Muscle of leg (tissue), 11 donors: ENCODE results near the gene NOL12. TPM values are rescaled to one million over a fixed set of nuclear protein-coding genes. Genes with fewer than 3 reads are reported as not detected.
"Not testable (repeated sequence)": the region's sequence is repeated elsewhere in the genome, so short reads cannot be mapped to it uniquely, and the experiment has no call there.

ENCODE experiments used
- DNase-seq: peaks from one replicate; pipeline ENCODE4 v3.0.0; 2013
- H3K27ac ChIP-seq: one replicate; pipeline ENCODE4 v1.5.1; 2013; ENCODE audit warnings: mild to moderate bottlenecking, low read length, control low read depth
- H3K27me3 ChIP-seq: one replicate; pipeline ENCODE4 v1.6.1; 2013; ENCODE audit warnings: low read length; ENCODE audit not compliant: control insufficient read depth, insufficient read depth
- H3K36me3 ChIP-seq: one replicate; pipeline ENCODE4 v1.6.1; 2013; ENCODE audit warnings: low read length; ENCODE audit not compliant: control insufficient read depth, insufficient read depth
- H3K4me1 ChIP-seq: one replicate; pipeline ENCODE4 v1.6.1; 2013; ENCODE audit warnings: low read length; ENCODE audit not compliant: control insufficient read depth, insufficient read depth
- H3K4me3 ChIP-seq: one replicate; pipeline ENCODE4 v1.5.1; 2013; ENCODE audit warnings: low read length, control low read depth
- H3K9me3 ChIP-seq: replicated peaks from 2 replicates; pipeline ENCODE4 v1.6.1; 2013; ENCODE audit warnings: low read depth, low read length; ENCODE audit not compliant: control insufficient read depth
- WGBS: methylation state at CpG from one replicate; pipeline ENCODE4 v1.1.5; 2013; ENCODE audit warnings: missing lambda C conversion rate; ENCODE audit not compliant: insufficient coverage; 5-methylcytosine and 5-hydroxymethylcytosine counted together
- polyA plus RNA-seq, 8 donors: library from polyadenylated mRNA; unstranded; fragments of 120-200 nt; gene quantifications; one replicate each; pipeline versions ENCODE4 v1.2.1 to v1.2.3, GENCODE V29; 2013; ENCODE audit warnings: inconsistent platforms in 1 of 8, low replicate concordance in 1 of 8; ENCODE audit not compliant: insufficient read length in 8 of 8, insufficient read depth in 1 of 8
- total RNA-seq: library from RNA; stranded (reverse); fragments of 120-200 nt; gene quantifications from one replicate; pipeline ENCODE4 v1.2.4, GENCODE V29; 2013

NOL12 gene
- total and polyA plus RNA-seq, 9 donors: 15.8 to 18.5 (median 17.5) TPM

DNA sequence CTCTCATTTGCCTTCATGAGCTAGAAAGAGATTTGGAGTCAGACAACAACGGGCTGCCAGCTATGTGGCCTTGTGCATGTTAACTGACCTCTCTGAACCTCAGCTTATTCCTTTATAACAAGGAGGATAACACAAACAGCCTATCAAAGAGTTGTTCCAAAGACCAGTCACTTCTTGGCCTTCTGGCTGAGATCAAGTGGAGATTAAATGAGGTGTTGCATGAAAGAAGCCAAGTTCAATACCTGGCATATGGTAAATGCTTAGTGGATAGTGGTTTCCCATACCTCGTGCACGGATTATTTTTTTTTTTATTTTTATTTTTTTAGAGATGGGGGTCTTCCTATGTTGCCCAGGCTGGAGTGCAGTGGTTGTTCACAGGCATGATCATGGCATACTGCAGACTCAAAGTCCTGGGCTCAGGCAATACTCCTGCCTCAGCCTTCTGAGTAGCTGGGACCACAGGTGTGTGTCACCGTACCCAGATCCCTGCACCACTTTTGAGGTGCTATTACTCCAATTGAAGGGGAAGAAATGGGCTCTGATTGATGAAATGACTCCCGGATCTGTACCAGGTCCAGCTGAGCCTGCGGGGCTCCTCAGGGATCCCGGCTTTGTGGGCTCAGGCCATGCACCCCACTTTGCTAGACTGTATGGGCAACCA lies 5.8 kb upstream of the NOL12 start:
- Histone ChIP-seq H3K9me3 (no peaks in the 10 kb centered on the region), H3K4me3 (no peak overlapping the region), H3K27ac (no peak overlapping the region), H3K36me3 (peaks cover 30% of the 10 kb centered on the region), H3K4me1 (peaks cover 41% of the 10 kb centered on the region), H3K27me3 (no peaks in the 10 kb centered on the region)
- WGBS: 75% methylated on average over 1 of the region's 7 CpGs
- DNase-seq: no peak

DNA sequence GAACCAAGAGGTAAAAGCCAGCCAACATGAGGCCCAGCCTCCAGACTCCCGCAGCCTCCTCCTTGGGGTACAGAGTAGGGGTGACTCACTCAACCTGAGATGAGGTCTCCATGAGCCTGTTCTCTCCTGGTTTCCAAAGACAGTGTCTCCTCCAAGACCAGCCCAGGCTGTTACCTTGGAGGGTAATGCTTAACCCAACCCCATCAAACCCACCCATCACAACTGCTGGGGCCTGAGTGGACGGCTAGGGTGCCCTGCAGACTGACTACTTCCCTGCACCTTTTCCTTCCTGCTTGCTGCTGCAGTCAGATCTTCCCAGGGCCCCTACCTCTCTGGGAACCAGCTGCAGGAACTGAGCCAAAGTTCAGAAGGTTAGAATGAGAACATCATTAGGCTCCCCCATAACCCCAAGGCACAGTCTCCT lies 5.1 kb upstream of the NOL12 start:
- DNase-seq: no peak
- Histone ChIP-seq H3K36me3 (peaks cover 30% of the 10 kb centered on the region), H3K4me1 (peaks cover 39% of the 10 kb centered on the region), H3K27ac (peak overlapping the region; percentile 15), H3K27me3 (no peaks in the 10 kb centered on the region), H3K9me3 (no peaks in the 10 kb centered on the region), H3K4me3 (no peak overlapping the region)
- WGBS: 11% methylated on average over 1 of the region's 2 CpGs

DNA sequence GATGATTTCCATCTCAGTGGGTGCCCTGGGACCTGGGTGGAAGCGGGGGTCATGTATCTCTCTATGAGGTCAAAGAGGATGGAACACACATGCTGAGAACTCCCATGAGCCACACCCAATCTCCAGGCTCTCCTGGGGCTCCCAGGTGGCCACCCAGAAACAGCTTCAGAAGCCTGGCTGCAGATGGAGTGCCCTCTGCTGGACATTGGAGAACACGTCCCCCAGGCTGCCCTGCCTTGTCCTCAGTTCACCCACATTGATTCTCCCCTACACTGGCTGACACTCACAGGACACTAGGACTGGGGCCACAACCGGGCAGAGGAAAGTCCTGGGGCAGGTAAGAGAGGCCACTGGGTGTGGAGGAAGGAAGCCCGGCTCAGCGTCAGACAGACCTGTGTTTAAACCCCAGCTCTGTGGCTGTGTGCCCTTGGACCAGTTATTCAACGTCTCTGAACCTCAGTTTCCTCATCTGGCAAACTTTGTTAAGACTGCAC lies 4.5 kb upstream of the NOL12 start:
- H3K4me1 ChIP-seq: peaks cover 33% of the 10 kb centered on the region
- no peak overlapping the region for H3K27ac ChIP-seq
- no peak overlapping the region for H3K4me3 ChIP-seq
- H3K9me3 ChIP-seq: no peaks in the 10 kb centered on the region
- H3K36me3 ChIP-seq: peaks cover 30% of the 10 kb centered on the region
- no peaks in the 10 kb centered on the region for H3K27me3 ChIP-seq
- 36% methylated on average over 3 of the region's 6 CpGs for WGBS
- DNase-seq: peak; percentile 79

DNA sequence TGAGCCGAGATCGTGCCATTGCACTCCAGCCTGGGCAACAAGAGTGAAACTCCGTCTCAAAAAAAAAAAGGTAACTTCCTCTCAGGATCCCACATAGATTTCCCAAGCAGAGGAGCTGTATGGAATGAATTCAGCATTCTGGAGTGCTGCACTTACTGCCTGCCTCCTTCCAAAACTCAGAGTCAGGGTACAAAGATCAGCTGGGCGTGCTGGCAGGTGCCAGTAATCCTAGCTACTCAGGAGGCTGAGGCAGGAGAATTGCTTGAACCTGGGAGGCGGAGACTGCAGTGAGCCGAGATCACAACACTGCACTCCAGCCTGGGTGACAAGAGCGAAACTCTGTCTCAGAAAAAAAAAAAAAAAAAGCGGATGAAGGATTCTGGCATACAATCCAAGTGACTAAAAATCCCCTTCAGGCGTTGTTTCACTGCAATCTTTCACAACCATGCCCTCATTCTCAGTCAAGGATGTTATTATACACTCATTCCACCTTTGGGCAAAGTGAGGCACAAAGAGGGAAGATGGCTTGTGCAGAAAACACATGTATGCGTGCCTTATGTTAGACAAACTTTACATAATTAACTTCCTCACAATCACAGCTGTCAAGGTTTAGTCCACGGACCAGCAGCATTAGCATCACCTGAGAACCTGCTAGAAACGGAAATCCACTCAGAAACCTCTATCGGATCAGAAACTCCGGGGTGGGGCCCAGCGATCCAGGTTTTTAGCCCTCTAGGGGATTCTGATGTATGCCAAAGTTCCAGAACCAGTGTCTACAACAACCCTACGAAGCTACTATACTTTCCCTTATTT lies 1.1 kb upstream of the NOL12 start:
- Histone ChIP-seq H3K27ac (no peak overlapping the region), H3K27me3 (no peaks in the 10 kb centered on the region), H3K4me1 (peaks cover 25% of the 10 kb centered on the region), H3K9me3 (no peaks in the 10 kb centered on the region), H3K4me3 (no peak overlapping the region), H3K36me3 (peaks cover 24% of the 10 kb centered on the region)
- WGBS: 79% methylated on average over 7 of the region's 16 CpGs
- DNase-seq: no peak

DNA sequence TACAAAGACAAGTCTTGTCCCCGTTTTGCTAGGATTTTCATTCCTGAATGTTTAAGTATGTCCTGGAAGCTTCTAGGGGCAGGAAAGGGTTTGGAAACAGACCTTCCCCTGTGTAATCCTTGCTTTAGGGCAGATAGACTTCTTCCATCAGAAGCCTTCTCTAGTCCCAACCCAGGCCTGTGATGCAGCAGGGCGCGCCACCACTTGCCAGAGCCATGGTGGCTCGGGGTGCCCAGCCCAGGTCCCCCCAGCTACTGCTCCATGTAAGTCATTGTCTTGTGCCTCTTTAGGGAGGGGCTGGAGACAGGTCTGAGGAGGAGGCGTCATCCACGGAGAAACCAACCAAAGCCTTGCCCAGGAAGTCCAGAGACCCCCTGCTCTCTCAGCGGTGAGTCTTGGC lies 4.3 kb downstream of the NOL12 start:
- H3K4me3 ChIP-seq: no peak overlapping the region
- no peaks in the 10 kb centered on the region for H3K9me3 ChIP-seq
- no peak overlapping the region for H3K27ac ChIP-seq
- DNase-seq: no peak
- 100% methylated on average over 5 of the region's 7 CpGs for WGBS
- H3K4me1 ChIP-seq: peaks cover 10% of the 10 kb centered on the region
- H3K36me3 ChIP-seq: peaks cover 56% of the 10 kb centered on the region
- no peaks in the 10 kb centered on the region for H3K27me3 ChIP-seq

DNA sequence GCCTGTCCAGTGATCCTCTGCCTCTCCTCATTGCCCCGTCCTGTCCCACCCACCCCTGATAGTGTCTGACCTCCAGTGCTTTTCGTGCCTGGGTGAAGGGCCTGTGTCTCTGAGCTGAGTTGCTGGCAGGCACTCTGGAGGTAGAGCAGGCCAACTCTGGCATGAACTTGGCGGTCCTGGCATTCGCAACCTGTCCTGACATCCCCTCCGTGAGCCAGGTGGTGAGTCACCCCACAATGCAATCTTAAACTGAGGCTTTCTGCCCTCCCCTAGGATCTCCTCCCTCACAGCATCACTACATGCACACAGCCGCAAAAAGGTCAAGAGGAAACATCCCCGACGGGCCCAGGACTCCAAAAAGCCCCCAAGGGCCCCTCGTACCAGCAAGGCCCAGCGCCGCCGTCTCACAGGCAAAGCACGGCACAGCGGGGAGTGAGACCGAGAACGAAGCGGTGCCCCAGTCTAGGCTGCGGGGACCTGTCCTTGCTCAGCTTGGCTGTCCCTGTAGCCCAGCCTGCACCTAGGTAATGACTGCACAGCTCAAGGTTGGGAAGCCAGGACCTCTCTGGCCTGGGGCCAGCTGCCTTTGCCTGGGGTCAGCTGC lies 4.9 kb downstream of the NOL12 start:
- 90% methylated on average over 18 of the region's 18 CpGs for WGBS
- Histone ChIP-seq H3K4me3 (no peak overlapping the region), H3K4me1 (peaks cover 11% of the 10 kb centered on the region), H3K36me3 (peaks cover 56% of the 10 kb centered on the region), H3K27ac (no peak overlapping the region), H3K27me3 (no peaks in the 10 kb centered on the region), H3K9me3 (no peaks in the 10 kb centered on the region)
- no peak for DNase-seq

DNA sequence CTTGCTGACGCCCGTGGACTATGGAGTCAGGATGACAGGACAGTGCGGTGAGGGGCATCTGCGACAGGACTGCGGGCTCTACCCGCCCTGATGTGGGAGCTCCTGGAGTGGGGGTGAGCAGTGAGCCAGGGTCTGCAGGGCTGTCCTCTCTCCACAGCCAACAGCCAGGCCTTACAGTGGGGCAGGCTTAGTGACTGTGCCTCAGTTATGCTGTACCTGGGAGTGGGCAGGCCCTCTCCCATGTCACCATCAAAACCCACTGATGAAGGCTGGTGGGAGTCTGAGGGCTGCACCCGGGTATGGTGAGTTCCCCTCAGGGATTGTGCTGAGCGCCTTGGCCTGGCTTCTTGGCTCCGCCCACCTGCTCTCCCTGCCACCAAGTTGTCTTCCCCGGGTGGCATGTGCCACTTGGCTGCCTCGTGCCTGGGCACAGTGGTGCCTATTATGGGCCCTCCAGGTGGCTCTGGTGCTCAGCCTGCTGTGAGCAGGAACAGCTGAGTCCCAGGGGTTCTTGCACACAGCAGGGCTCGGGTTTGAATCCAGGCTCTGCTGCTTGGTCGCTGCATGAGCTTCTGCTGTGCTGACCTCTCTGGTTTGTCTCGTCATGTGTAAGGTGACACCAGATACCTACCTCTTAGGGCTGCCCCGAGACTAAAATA lies 6.6 kb downstream of the NOL12 start:
- no peak for DNase-seq
- Histone ChIP-seq H3K9me3 (no peaks in the 10 kb centered on the region), H3K27ac (no peak overlapping the region), H3K4me3 (no peak overlapping the region), H3K27me3 (no peaks in the 10 kb centered on the region), H3K36me3 (peaks cover 56% of the 10 kb centered on the region), H3K4me1 (peaks cover 15% of the 10 kb centered on the region)
- 82% methylated on average over 13 of the region's 15 CpGs for WGBS

DNA sequence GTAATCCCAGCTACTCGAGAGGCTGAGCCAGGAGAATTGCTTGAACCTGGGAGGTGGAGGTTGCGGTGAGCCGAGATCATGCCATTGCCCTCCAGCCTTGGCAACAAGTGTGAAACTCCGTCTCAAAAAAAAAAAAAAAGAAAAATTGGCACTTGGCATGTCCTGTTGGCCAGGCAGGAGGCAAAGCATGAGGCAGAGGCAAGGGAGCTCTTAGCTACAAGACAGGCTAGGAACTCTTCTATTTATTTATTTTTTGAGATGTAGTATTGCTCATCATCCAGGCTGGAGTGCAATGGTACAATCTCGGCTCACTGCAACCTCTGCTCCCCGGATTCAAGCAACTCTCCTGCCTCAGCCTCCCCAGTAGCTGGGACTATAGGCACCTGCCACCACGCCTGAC lies 8.0 kb downstream of the NOL12 start:
- H3K4me3 ChIP-seq, H3K9me3 ChIP-seq, H3K27ac ChIP-seq, DNase-seq, H3K27me3 ChIP-seq: not testable (repeated sequence)
- WGBS: 100% methylated on average over 3 of the region's 7 CpGs
- Histone ChIP-seq H3K4me1 (peaks cover 15% of the 10 kb centered on the region), H3K36me3 (peaks cover 46% of the 10 kb centered on the region)

DNA sequence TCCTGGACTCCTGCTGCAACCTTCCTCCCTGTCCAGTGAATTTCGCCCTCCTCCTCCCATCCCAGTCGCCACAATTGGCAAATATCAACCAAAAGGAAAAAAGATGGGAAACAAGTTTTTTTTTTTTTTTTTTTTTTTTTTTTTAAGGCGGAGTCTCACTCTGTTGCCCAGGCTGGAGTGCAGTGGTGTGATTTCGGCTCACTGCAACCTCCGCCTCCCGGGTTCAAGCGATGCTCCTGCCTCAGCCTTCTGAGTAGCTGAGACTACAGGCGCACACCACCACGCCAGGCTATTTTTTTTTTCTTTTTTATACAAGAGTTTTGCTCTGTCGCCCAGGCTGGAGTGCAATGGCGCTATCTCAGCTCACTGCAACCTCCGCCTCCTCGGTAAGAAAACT lies 10.1 kb downstream of the NOL12 start:
- Histone ChIP-seq H3K4me3 (peak overlapping the region; percentile 43), H3K4me1 (peaks cover 18% of the 10 kb centered on the region), H3K36me3 (peaks cover 29% of the 10 kb centered on the region)
- not testable (repeated sequence) for H3K27ac ChIP-seq, H3K27me3 ChIP-seq, DNase-seq, H3K9me3 ChIP-seq
- 6% methylated on average over 5 of the region's 13 CpGs for WGBS
